ENCODE data around the gene LIPT2. TPM values are rescaled to one million over a fixed set of nuclear protein-coding genes. Genes with fewer than 3 reads are reported as not detected.

LIPT2 gene
- total RNA-seq, 2 experiments from 2014 or later = 10.7 to 10.9 TPM

DNA sequence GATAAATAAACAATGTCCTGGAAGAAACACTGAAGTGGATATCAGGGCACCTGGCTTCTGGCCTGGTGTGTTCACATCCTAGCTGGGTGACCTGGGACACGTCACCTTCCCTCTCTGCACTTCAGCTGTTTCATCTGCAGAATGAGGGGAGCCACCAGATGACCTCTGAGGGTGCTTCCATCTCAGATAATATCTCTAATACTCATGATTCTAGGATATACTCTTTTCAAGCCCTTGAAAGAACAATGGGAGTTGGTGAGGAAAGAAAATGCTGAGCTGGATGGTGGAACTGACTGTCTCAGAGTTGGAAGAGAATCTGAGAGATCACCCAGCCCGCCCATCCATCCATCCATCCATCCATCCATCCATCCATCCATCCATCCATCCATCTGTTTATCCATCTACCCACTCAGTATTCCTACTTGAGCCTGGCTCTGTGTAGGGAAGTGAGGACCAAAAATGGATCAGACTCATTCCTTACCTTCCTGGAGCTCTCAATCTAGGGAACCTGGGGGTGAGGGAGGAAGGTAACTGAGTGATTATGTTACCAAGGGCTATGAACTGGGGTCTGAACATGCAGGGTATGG lies 28.2 kb upstream of the LIPT2 start:
- Mint-ChIP-seq H3K27me3 (peaks cover 33% of the 10 kb centered on the region), H3K4me1 (ENCODE audit: low read depth) (no peaks in the 10 kb centered on the region), H3K9me3 (peaks cover 9% of the 10 kb centered on the region), H3K36me3 (ENCODE audit: low read depth) (no peaks in the 10 kb centered on the region), H3K27ac (no peak overlapping the region), H3K4me3 (no peak overlapping the region)
- peaks cover 0 to 6% of the 10 kb centered on the region in 2 experiments for H3K27me3 ChIP-seq (ENCODE audit: control insufficient read depth in 1 of 2, insufficient read depth in 2 of 2, low read length in 2 of 2)
- no peak overlapping the region for H3K27ac ChIP-seq (ENCODE audit: low read depth in 1 of 2, low read length in 2 of 2)
- DNase-seq (no peak), ATAC-seq (ENCODE audit: poor library complexity) (no peak)
- no peaks in the 10 kb centered on the region for H3K9me3 ChIP-seq (ENCODE audit: control insufficient read depth in 1 of 2, insufficient read depth in 1 of 2, low read length in 2 of 2)
- ChIA-PET CTCF (no interaction called here), POLR2A (interaction anchor here (0.5 kb wide), 1 partner anchor 395 kb away, joined by 3 read pairs; no protein-coding TSS in a partner anchor)
- TF ChIP-seq, protein P1, sequence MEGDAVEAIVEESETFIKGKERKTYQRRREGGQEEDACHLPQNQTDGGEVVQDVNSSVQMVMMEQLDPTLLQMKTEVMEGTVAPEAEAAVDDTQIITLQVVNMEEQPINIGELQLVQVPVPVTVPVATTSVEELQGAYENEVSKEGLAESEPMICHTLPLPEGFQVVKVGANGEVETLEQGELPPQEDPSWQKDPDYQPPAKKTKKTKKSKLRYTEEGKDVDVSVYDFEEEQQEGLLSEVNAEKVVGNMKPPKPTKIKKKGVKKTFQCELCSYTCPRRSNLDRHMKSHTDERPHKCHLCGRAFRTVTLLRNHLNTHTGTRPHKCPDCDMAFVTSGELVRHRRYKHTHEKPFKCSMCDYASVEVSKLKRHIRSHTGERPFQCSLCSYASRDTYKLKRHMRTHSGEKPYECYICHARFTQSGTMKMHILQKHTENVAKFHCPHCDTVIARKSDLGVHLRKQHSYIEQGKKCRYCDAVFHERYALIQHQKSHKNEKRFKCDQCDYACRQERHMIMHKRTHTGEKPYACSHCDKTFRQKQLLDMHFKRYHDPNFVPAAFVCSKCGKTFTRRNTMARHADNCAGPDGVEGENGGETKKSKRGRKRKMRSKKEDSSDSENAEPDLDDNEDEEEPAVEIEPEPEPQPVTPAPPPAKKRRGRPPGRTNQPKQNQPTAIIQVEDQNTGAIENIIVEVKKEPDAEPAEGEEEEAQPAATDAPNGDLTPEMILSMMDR (IDR thresholded peaks at IDR 0.05) = no peak
- no peaks in the 10 kb centered on the region for H3K36me3 ChIP-seq (ENCODE audit: insufficient read depth, low read length)
- no peaks in the 10 kb centered on the region for H3K4me1 ChIP-seq (ENCODE audit: insufficient read depth, low read length)
- intact Hi-C loops (cut with DNase I, micrococcal nuclease) = no loop called here
- no peak overlapping the region for H3K4me3 ChIP-seq (ENCODE audit: low read length)

DNA sequence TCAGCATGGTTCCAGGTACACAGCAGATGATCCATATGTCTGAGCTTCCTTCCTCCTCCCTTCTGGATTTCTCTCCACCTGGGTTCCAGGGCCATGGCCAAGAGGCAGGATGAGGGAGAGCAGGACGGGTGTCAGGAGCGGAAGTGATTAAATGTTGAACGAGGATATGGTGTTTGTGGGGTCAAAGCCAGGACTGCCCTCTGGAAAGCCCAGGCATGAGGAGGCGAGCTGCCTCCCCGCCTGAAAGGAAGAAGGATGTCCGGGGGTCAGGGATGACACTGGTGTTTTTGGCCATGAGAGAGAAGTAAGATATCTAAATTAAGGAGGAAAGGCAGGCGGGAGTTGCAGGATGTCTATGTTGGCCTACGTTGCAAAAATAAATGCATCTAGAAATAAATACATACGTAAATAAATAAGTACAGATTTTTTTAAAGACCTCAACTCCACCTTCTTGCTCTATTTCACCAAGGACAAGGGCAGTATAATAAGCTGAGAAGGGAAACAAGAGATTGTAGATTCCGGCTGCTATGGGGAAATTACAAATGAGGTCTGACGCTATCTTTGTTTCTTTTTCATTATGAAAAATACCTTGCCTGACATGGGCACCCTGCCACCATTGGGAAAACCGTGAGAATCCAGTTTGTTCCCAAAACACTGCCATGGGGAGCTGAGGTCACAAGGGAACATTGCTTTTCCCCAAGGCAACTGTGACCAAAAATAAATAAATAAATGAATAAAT lies 27.6 kb upstream of the LIPT2 start:
- intact Hi-C loops (cut with DNase I, micrococcal nuclease) = no loop called here
- Mint-ChIP-seq H3K4me1 (ENCODE audit: low read depth) (no peaks in the 10 kb centered on the region), H3K27ac (no peak overlapping the region), H3K4me3 (no peak overlapping the region), H3K9me3 (peaks cover 11% of the 10 kb centered on the region), H3K27me3 (peaks cover 33% of the 10 kb centered on the region), H3K36me3 (ENCODE audit: low read depth) (no peaks in the 10 kb centered on the region)
- H3K9me3 ChIP-seq (ENCODE audit: control insufficient read depth in 1 of 2, insufficient read depth in 1 of 2, low read length in 2 of 2) = no peaks in the 10 kb centered on the region
- no peaks in the 10 kb centered on the region for H3K4me1 ChIP-seq (ENCODE audit: insufficient read depth, low read length)
- H3K4me3 ChIP-seq (ENCODE audit: low read length) = no peak overlapping the region
- CTCF ChIA-PET = no interaction called here
- TF ChIP-seq, protein P1 (IDR thresholded peaks at IDR 0.05) = no peak
- POLR2A ChIA-PET = no interaction called here
- ATAC-seq (ENCODE audit: poor library complexity) (no peak), DNase-seq (no peak)
- H3K27me3 ChIP-seq (ENCODE audit: control insufficient read depth in 1 of 2, insufficient read depth in 2 of 2, low read length in 2 of 2) = peaks cover 0 to 6% of the 10 kb centered on the region in 2 experiments
- no peaks in the 10 kb centered on the region for H3K36me3 ChIP-seq (ENCODE audit: insufficient read depth, low read length)
- no peak overlapping the region for H3K27ac ChIP-seq (ENCODE audit: low read depth in 1 of 2, low read length in 2 of 2)

DNA sequence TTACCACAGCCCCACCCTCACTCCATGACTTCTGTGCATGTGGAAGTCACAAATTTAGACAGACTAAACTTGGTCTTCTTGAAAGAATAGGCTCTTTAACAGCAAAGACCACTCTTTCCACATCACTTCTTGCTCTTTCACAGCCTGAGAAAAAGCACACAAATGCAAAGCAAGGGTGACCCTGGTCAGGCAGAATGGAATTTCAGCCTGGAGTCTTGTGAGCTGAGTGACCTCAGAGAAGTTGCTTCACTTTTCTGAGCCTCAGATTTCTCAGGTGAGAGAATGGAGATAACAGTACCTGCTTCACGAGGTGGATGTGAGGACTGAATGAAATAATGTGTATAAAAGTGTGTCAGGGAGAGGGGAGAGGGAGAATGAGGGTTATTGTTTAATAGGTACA lies 26.8 kb upstream of the LIPT2 start:
- TF ChIP-seq, protein P1 (IDR thresholded peaks at IDR 0.05) = no peak
- Histone ChIP-seq H3K36me3 (ENCODE audit: insufficient read depth, low read length) (no peaks in the 10 kb centered on the region), H3K27ac (ENCODE audit: low read depth in 1 of 2, low read length in 2 of 2) (no peak overlapping the region), H3K4me3 (ENCODE audit: low read length) (no peak overlapping the region), H3K27me3 (ENCODE audit: control insufficient read depth in 1 of 2, insufficient read depth in 2 of 2, low read length in 2 of 2) (peaks cover 0 to 6% of the 10 kb centered on the region in 2 experiments), H3K4me1 (ENCODE audit: insufficient read depth, low read length) (no peaks in the 10 kb centered on the region), H3K9me3 (ENCODE audit: control insufficient read depth in 1 of 2, insufficient read depth in 1 of 2, low read length in 2 of 2) (no peaks in the 10 kb centered on the region)
- H3K4me3 Mint-ChIP-seq = no peak overlapping the region
- no peak overlapping the region for H3K27ac Mint-ChIP-seq
- ChIA-PET POLR2A (no interaction called here), CTCF (no interaction called here)
- H3K36me3 Mint-ChIP-seq (ENCODE audit: low read depth) = no peaks in the 10 kb centered on the region
- DNase-seq (no peak), ATAC-seq (ENCODE audit: poor library complexity) (no peak)
- peaks cover 33% of the 10 kb centered on the region for H3K27me3 Mint-ChIP-seq
- no peaks in the 10 kb centered on the region for H3K4me1 Mint-ChIP-seq (ENCODE audit: low read depth)
- intact Hi-C loops (cut with DNase I, micrococcal nuclease) = no loop called here
- H3K9me3 Mint-ChIP-seq = peaks cover 11% of the 10 kb centered on the region
